ENCODE data around the gene HNRNPH1.

Gene HNRNPH1

GRCh38 chr5:179616002-179616594, 7.4 kb downstream of the HNRNPH1 start:
- Histone ChIP-seq H3K36me3 (ENCODE audit: insufficient read depth, low read length) (peaks cover 93% of the 10 kb centered on the region), H3K9me3 (ENCODE audit: low read length) (no peaks in the 10 kb centered on the region), H3K27me3 (ENCODE audit: insufficient read depth, low read length) (no peaks in the 10 kb centered on the region), H3K4me3 (ENCODE audit: low read length) (no peak overlapping the region), H3K4me1 (ENCODE audit: insufficient read depth, low read length) (peaks cover 33% of the 10 kb centered on the region), H2AFZ (ENCODE audit: low read depth, low read length) (no peak overlapping the region)

GRCh38 chr5:179615203-179615602, 8.3 kb downstream of the HNRNPH1 start:
- peaks cover 93% of the 10 kb centered on the region for H3K36me3 ChIP-seq (ENCODE audit: insufficient read depth, low read length)
- H3K27me3 ChIP-seq (ENCODE audit: insufficient read depth, low read length), result no peaks in the 10 kb centered on the region
- no peaks in the 10 kb centered on the region for H3K9me3 ChIP-seq (ENCODE audit: low read length)
- H3K4me3 ChIP-seq (ENCODE audit: low read length), result no peak overlapping the region
- peaks cover 24% of the 10 kb centered on the region for H3K4me1 ChIP-seq (ENCODE audit: insufficient read depth, low read length)
- no peak overlapping the region for H2AFZ ChIP-seq (ENCODE audit: low read depth, low read length)

- H3K9me3 ChIP-seq (ENCODE audit: low read length), result no peaks in the 10 kb centered on the region
- peaks cover 93% of the 10 kb centered on the region for H3K36me3 ChIP-seq (ENCODE audit: insufficient read depth, low read length)
- no peak overlapping the region for H3K4me3 ChIP-seq (ENCODE audit: low read length)
- H3K27me3 ChIP-seq (ENCODE audit: insufficient read depth, low read length), result no peaks in the 10 kb centered on the region
- no peak overlapping the region for H2AFZ ChIP-seq (ENCODE audit: low read depth, low read length)
- peaks cover 20% of the 10 kb centered on the region for H3K4me1 ChIP-seq (ENCODE audit: insufficient read depth, low read length)
Measured at GRCh38 chr5:179614745-179615144, 8.7 kb downstream of the HNRNPH1 start.

DNA sequence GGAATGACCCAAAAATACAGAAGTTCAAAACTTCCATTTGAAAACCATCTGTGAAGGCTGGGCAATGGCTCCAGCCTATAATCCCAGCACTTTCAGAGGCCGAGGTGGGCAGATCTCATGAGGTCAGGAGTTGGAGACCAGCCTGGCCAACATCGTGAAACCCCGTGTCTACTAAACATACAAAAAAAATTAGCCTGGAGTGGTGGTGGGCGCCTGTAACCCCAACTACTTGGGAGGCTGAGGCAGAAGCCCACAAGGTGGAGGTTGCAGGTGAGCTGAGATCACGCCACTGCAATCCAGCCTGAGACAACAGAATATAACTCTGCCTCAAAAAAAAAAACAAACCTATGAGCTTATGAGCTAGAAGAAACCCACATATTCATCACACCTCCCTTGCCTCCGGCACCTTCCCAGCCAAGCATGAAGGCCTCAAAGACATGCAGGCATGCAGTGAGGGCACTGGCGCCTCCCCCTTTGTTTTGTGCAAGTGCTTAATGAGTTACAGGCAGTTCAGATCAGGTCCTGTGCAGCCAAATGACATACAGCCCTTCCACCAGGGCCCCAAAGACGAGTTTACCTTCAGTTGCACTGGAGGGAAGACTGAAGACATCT, 9.9 kb downstream of the HNRNPH1 start:
- Histone ChIP-seq H2AFZ (ENCODE audit: low read depth, low read length) (no peak overlapping the region), H3K36me3 (ENCODE audit: insufficient read depth, low read length) (peaks cover 88% of the 10 kb centered on the region), H3K4me1 (ENCODE audit: insufficient read depth, low read length) (peaks cover 9% of the 10 kb centered on the region), H3K4me3 (ENCODE audit: low read length) (no peak overlapping the region), H3K27me3 (ENCODE audit: insufficient read depth, low read length) (no peaks in the 10 kb centered on the region), H3K9me3 (ENCODE audit: low read length) (no peaks in the 10 kb centered on the region)

DNA sequence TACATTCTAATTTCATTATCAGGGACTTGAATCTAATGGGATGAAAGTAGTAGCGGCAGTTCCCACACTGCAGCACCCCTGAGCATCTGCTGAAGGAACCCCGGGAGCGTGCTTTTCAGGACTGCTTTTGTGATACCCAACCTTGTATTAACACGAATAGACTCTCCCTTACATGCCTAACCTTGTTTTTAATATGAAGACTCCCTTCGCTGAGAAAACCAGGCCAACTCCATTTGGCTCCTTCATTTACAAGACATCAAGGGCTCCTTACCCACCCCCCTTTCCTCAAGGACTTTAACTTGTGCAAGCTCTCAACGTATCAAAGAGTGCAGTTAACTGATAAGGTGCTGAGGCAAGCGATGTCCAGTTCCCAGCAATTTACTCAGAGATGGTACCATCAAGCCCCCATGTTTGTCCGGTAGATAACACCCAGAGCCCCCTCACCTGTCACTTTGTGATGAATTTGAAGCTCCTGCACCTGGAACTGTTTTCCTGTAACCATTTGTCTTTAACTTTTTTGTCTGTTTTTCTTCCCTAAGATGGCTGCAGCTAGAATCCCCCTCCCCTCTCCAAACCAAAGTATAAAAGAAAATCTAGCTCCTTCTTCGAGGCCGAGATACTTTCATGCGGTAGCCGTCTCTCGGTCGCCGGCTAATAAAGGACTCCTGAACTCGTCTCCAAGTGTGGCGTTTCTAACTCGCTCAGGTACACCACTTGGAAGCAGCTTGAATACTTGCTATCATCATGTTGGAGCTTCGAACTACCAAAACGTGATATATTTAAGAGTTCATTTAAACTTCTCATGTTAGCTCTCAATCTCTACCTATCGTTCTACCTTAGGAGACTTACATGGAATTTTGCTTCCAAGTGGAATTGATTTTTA, 10.7 kb downstream of the HNRNPH1 start:
- Histone ChIP-seq H3K4me3 (ENCODE audit: low read length) (no peak overlapping the region), H3K4me1 (ENCODE audit: insufficient read depth, low read length) (peaks cover 3% of the 10 kb centered on the region), H3K27me3 (ENCODE audit: insufficient read depth, low read length) (no peaks in the 10 kb centered on the region), H3K36me3 (ENCODE audit: insufficient read depth, low read length) (peaks cover 86% of the 10 kb centered on the region), H2AFZ (ENCODE audit: low read depth, low read length) (no peak overlapping the region), H3K9me3 (ENCODE audit: low read length) (no peaks in the 10 kb centered on the region)

- H3K27me3 ChIP-seq (ENCODE audit: insufficient read depth, low read length), result no peaks in the 10 kb centered on the region
- H3K9me3 ChIP-seq (ENCODE audit: low read length), result no peaks in the 10 kb centered on the region
- peaks cover 86% of the 10 kb centered on the region for H3K36me3 ChIP-seq (ENCODE audit: insufficient read depth, low read length)
- no peaks in the 10 kb centered on the region for H3K4me1 ChIP-seq (ENCODE audit: insufficient read depth, low read length)
- H2AFZ ChIP-seq (ENCODE audit: low read depth, low read length), result no peak overlapping the region
- no peak overlapping the region for H3K4me3 ChIP-seq (ENCODE audit: low read length)
Measured at GRCh38 chr5:179610903-179611265, 12.6 kb downstream of the HNRNPH1 start.

GRCh38 chr5:179610109-179610902, 13.2 kb downstream of the HNRNPH1 start:
- Histone ChIP-seq H2AFZ (ENCODE audit: low read depth, low read length) (no peak overlapping the region), H3K36me3 (ENCODE audit: insufficient read depth, low read length) (peaks cover 86% of the 10 kb centered on the region), H3K4me1 (ENCODE audit: insufficient read depth, low read length) (no peaks in the 10 kb centered on the region), H3K4me3 (ENCODE audit: low read length) (no peak overlapping the region), H3K9me3 (ENCODE audit: low read length) (no peaks in the 10 kb centered on the region), H3K27me3 (ENCODE audit: insufficient read depth, low read length) (no peaks in the 10 kb centered on the region)

DNA sequence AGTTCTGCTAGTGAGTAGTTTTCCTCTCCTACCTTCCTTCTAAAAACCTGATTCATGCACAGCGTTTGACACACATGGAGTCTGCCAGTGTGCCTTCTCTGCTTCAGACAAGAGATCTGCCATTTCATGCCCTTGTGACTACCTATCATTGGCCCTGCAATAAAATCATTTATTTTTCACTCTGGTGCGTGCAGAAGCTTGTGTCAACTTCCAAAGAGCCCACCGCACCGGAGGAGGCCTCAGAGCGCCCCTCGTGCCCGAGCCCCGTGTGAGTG, 13.7 kb downstream of the HNRNPH1 start:
- H3K36me3 ChIP-seq (ENCODE audit: insufficient read depth, low read length), result peaks cover 83% of the 10 kb centered on the region
- H3K27me3 ChIP-seq (ENCODE audit: insufficient read depth, low read length), result no peaks in the 10 kb centered on the region
- H3K4me3 ChIP-seq (ENCODE audit: low read length), result no peak overlapping the region
- no peaks in the 10 kb centered on the region for H3K4me1 ChIP-seq (ENCODE audit: insufficient read depth, low read length)
- no peak overlapping the region for H2AFZ ChIP-seq (ENCODE audit: low read depth, low read length)
- no peaks in the 10 kb centered on the region for H3K9me3 ChIP-seq (ENCODE audit: low read length)

- H3K36me3 ChIP-seq (ENCODE audit: insufficient read depth, low read length), result peaks cover 73% of the 10 kb centered on the region
- H3K4me1 ChIP-seq (ENCODE audit: insufficient read depth, low read length), result no peaks in the 10 kb centered on the region
- H3K27me3 ChIP-seq (ENCODE audit: insufficient read depth, low read length), result no peaks in the 10 kb centered on the region
- no peak overlapping the region for H2AFZ ChIP-seq (ENCODE audit: low read depth, low read length)
- H3K4me3 ChIP-seq (ENCODE audit: low read length), result no peak overlapping the region
- H3K9me3 ChIP-seq (ENCODE audit: low read length), result no peaks in the 10 kb centered on the region
Measured at GRCh38 chr5:179608131-179608581, 15.3 kb downstream of the HNRNPH1 start.

GRCh38 chr5:179607160-179607931, 16.1 kb downstream of the HNRNPH1 start:
- H3K27me3 ChIP-seq (ENCODE audit: insufficient read depth, low read length), result no peaks in the 10 kb centered on the region
- no peak overlapping the region for H3K4me3 ChIP-seq (ENCODE audit: low read length)
- H3K36me3 ChIP-seq (ENCODE audit: insufficient read depth, low read length), result peaks cover 70% of the 10 kb centered on the region
- no peaks in the 10 kb centered on the region for H3K4me1 ChIP-seq (ENCODE audit: insufficient read depth, low read length)
- no peaks in the 10 kb centered on the region for H3K9me3 ChIP-seq (ENCODE audit: low read length)
- H2AFZ ChIP-seq (ENCODE audit: low read depth, low read length), result no peak overlapping the region

GRCh38 chr5:179606910-179607159, 16.6 kb downstream of the HNRNPH1 start:
- Histone ChIP-seq H3K36me3 (ENCODE audit: insufficient read depth, low read length) (peaks cover 72% of the 10 kb centered on the region), H2AFZ (ENCODE audit: low read depth, low read length) (no peak overlapping the region), H3K4me3 (ENCODE audit: low read length) (no peak overlapping the region), H3K9me3 (ENCODE audit: low read length) (no peaks in the 10 kb centered on the region), H3K4me1 (ENCODE audit: insufficient read depth, low read length) (no peaks in the 10 kb centered on the region), H3K27me3 (ENCODE audit: insufficient read depth, low read length) (no peaks in the 10 kb centered on the region)

- Histone ChIP-seq H3K9me3 (ENCODE audit: low read length) (no peaks in the 10 kb centered on the region), H2AFZ (ENCODE audit: low read depth, low read length) (no peak overlapping the region), H3K4me3 (ENCODE audit: low read length) (no peak overlapping the region), H3K36me3 (ENCODE audit: insufficient read depth, low read length) (peaks cover 73% of the 10 kb centered on the region), H3K4me1 (ENCODE audit: insufficient read depth, low read length) (no peaks in the 10 kb centered on the region), H3K27me3 (ENCODE audit: insufficient read depth, low read length) (no peaks in the 10 kb centered on the region)
Measured at GRCh38 chr5:179606071-179606909, 17.2 kb downstream of the HNRNPH1 start.

Measured in neuron (in vitro differentiated cells).